HFF-Myc (cell line): Measurements from ENCODE around the gene CNTNAP4.

ENCODE experiments used
- DNase-seq: peaks from one replicate; pipeline ENCODE4 v3.0.0-alpha.2; 2011; ENCODE audit warnings: low read depth; ENCODE audit errors: extremely low read depth
- H3K4me3 ChIP-seq: replicated peaks from 2 replicates; pipeline ENCODE4 v1.5.1; 2011; ENCODE audit warnings: low read depth, mild to moderate bottlenecking, control low read depth, low read length
- CTCF ChIP-seq: IDR thresholded peaks from 2 replicates; pipeline ENCODE4 v1.5.1; 2012; ENCODE audit warnings: mild to moderate bottlenecking, low read depth, low read length, control low read depth; ENCODE audit errors: missing control alignments

The CNTNAP4 gene

DNA sequence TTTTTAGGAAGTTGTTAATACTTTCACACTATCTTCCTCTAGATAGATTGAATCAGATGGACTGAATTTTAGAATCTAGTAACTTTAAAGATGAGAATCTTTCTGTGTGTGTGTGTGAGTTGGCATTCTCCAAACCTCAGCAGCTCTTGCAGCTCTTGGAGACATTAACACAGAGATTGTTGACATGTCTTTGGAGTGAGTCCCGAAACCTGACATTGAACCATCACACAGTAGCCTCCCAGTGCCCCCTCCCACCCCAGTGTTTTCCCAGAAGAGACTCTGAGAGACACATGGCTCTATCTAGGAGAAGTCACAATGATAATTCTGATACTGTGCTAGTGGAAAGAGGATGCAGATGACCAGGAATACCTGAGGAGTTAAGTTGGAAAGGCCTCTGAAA lies 103.9 kb downstream of the CNTNAP4 start:
- H3K4me3 ChIP-seq: no peak overlapping the region
- no peak for TF ChIP-seq CTCF
- no peak for DNase-seq

GRCh38 chr16:76385601-76386230 lies 108.5 kb downstream of the CNTNAP4 start:
- no peak overlapping the region for H3K4me3 ChIP-seq

GRCh38 chr16:76386784-76387183 lies 109.6 kb downstream of the CNTNAP4 start:
- no peak overlapping the region for H3K4me3 ChIP-seq
- no peak for DNase-seq
- TF ChIP-seq CTCF: no peak

More at GRCh38 chr16:76385601-76386230, 108.5 kb downstream of the CNTNAP4 start:
- DNase-seq: no peak
- TF ChIP-seq CTCF: no peak

GRCh38 chr16:76387994-76388393 lies 110.8 kb downstream of the CNTNAP4 start:
- no peak for TF ChIP-seq CTCF
- no peak overlapping the region for H3K4me3 ChIP-seq
- DNase-seq: no peak

GRCh38 chr16:76389126-76389525 lies 111.9 kb downstream of the CNTNAP4 start:
- DNase-seq: no peak
- H3K4me3 ChIP-seq: no peak overlapping the region
- no peak for TF ChIP-seq CTCF

DNA sequence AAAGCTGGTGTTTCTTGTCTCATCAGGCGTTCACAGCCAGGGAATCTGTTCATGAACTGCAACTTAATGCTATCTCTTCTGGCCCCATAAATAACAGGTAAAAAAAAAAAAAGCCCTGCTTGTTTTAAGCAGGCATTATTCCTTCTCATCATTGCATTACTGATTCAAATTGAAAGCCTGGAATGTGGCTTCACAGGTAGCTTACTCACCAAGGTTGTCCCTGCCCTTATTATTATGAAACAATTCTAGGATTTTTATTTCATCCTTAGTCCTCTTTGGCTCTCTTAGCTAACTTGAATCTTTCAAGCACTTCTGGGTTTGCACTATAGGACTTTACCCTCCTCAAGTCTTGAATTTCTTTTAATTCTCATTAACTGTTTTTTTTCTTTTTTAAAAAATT lies 113.3 kb downstream of the CNTNAP4 start:
- no peak for DNase-seq
- no peak overlapping the region for H3K4me3 ChIP-seq
- TF ChIP-seq CTCF: no peak

GRCh38 chr16:76396977-76397376 lies 119.8 kb downstream of the CNTNAP4 start:
- DNase-seq: no peak
- no peak overlapping the region for H3K4me3 ChIP-seq
- TF ChIP-seq CTCF: no peak
